ENCODE data around the gene ACLY.
"Not testable (repeated sequence)": the region's sequence is repeated elsewhere in the genome, so short reads cannot be mapped to it uniquely, and the experiment has no call there.

The ACLY gene

DNA sequence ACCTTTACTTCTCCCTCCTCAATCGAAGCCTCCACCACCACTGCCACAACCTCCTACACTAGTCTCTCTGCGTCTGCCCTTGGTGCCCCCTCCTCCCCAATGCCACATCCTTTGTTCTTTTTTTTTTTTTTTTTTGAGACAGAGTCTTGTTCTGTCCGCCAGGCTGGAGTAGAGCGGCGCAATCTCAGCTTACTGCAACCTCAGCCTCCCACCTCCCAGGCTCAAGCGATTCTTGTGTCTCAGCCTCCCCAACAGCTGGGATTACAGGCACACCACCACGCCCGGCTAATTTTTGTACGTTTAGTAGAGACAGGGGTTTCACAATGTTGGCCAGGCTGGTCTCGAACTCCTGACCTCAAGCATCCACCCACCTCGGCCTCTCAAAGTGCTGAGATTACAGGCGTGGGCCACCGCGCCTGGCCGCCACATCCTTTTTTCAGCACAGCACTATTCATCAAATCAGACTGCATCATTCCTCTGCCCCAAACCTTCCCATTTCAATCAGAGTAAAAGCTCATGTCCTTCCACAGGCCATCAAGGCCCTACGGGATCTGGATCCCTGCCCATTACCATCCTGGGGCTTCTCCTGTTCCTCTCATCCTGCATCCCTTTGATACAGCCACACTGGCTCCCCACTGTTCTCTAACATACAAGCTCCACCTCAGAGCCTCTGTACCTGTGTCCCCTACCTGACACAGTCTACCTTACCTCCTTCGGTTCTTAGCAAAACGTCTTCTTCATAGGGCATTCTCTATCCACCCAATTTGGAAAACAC is 55.5 kb downstream of the ACLY start:
- no peak for TF ChIP-seq CTCF (IDR thresholded peaks at IDR 0.05)
- DNase-seq = no peak
- Mint-ChIP-seq H3K9me3 (no peaks in the 10 kb centered on the region), H3K36me3 (ENCODE audit: low read depth) (peaks cover 21% of the 10 kb centered on the region), H3K4me1 (peaks cover 34% of the 10 kb centered on the region), H3K4me3 (no peak overlapping the region), H3K27ac (no peak overlapping the region), H3K27me3 (ENCODE audit: low read depth, poor library complexity) (peaks cover 3% of the 10 kb centered on the region)

DNA sequence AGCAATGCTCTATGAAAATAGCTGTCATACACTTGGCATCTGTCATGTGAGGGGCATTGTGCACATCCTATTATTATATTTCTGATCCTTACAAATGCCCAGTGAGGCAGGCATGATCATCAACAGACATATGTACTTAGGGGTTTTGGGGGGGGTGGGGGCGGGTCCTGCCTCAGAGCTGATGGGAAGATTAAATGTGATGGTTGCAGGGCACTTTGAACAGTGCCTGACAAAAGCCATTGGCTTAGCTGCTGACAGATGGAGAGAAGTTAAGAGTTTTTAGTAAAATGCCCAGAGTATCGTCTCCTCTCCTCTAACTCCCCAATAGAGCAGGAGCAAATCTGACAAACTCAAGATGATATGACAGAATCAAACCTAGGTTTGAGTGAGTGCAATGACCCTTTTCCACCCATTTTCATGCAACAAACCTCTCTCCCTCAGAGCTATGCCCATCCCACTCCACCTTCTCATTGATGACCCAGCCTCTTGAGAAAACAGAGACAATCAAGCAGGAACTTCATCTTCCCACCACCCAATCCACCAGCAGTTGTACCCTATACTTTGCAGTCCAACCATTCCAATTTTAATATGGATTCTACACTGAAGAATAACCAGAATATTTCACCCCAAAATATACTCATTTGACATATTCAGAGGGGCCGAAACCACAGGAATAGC is 58.4 kb downstream of the ACLY start:
- Mint-ChIP-seq H3K4me3 (no peak overlapping the region), H3K27me3 (ENCODE audit: low read depth, poor library complexity) (peaks cover 3% of the 10 kb centered on the region), H3K4me1 (peaks cover 31% of the 10 kb centered on the region), H3K36me3 (ENCODE audit: low read depth) (peaks cover 6% of the 10 kb centered on the region), H3K9me3 (no peaks in the 10 kb centered on the region), H3K27ac (peak overlapping the region; percentile 73)
- no peak for DNase-seq
- TF ChIP-seq CTCF (IDR thresholded peaks at IDR 0.05) = no peak

- not testable (repeated sequence) for H3K4me3 Mint-ChIP-seq
These were observed 67.4 kb downstream of the ACLY start for GRCh38 chr17:41851382-41851781.

DNA sequence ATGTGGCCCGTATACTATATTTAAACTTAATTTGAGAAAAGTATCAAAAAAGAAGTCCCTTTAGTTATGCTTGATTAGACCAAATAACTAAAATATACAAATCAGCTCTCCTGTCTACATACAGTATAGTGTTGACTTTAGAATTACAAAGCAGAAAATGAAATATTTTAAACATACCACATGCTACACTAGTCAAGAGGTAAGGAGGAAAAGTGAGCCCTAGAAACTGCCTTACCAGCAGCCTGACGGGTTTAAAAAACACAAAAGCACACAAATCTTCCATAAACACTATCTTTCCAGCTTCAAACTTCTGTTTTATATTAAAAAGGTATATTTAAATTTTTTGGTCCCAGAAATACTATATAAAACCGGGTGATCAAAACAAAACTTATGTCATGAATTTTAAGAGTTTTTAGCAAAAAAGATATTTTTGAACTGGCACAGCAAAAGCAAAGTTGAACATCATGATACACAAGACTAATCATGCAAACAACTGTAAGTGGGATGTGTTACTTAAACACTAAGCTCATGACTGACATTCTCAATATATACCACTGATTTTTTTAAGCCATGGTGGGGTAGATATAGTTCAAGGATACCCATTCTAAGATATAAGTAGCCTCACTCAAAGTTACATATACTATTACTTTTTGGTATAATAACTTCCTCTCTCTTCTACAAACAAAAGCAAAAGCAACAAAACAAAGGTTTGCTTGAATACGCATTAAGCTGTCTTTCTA is 69.3 kb downstream of the ACLY start:
- no peak overlapping the region for H3K27ac Mint-ChIP-seq
- peaks cover 29% of the 10 kb centered on the region for H3K4me1 Mint-ChIP-seq
- no peak for DNase-seq
- TF ChIP-seq CTCF (IDR thresholded peaks at IDR 0.05) = no peak
- H3K9me3 Mint-ChIP-seq = no peaks in the 10 kb centered on the region
- H3K4me3 Mint-ChIP-seq = no peak overlapping the region
- no peaks in the 10 kb centered on the region for H3K27me3 Mint-ChIP-seq (ENCODE audit: low read depth, poor library complexity)
- peaks cover 23% of the 10 kb centered on the region for H3K36me3 Mint-ChIP-seq (ENCODE audit: low read depth)

More at GRCh38 chr17:41851382-41851781, 67.4 kb downstream of the ACLY start:
- not testable (repeated sequence) for H3K9me3 Mint-ChIP-seq; H3K27me3 Mint-ChIP-seq (ENCODE audit: low read depth, poor library complexity); H3K27ac Mint-ChIP-seq; DNase-seq
- peaks cover 29% of the 10 kb centered on the region for H3K36me3 Mint-ChIP-seq (ENCODE audit: low read depth)
- peaks cover 29% of the 10 kb centered on the region for H3K4me1 Mint-ChIP-seq

DNA sequence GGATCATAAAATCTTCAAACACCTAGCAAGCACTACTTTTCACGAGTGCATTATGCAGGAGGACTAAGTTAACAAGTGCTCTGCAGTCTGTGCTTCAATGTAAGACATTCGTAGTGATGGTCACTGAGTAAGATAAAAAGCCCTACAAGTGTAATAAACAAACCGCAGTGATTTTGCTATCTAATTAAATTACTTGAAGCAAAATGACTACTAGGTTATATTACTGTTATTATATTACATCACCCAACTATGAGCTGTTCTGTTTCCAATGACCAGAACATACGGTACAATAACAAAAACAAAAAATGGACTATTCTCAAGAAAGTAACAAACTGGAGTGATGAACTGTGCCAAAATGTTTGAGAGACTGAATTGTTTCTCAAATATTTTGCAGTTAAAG is 70.0 kb downstream of the ACLY start:
- no peak overlapping the region for H3K27ac Mint-ChIP-seq
- H3K4me1 Mint-ChIP-seq = peaks cover 29% of the 10 kb centered on the region
- no peaks in the 10 kb centered on the region for H3K9me3 Mint-ChIP-seq
- TF ChIP-seq CTCF (IDR thresholded peaks at IDR 0.05) = no peak
- no peak overlapping the region for H3K4me3 Mint-ChIP-seq
- DNase-seq = no peak
- H3K27me3 Mint-ChIP-seq (ENCODE audit: low read depth, poor library complexity) = no peaks in the 10 kb centered on the region
- H3K36me3 Mint-ChIP-seq (ENCODE audit: low read depth) = peaks cover 17% of the 10 kb centered on the region

DNA sequence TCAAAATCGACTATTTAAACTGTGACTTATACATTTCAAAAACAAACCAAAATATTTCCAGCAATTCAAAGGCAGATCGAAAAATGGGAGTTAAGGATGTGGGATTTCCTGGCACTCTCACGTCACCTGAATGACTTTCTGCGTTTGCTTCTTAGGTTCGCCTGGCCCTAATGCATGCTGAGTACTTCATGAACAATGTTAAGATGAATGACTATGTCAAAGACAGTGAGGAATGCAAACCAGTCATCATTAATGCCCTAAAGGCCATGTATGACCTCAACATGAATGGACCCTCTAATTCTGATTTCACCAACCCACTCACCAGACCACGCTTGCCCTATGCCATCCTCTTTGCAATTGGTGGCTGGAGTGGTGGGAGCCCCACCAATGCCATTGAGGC is 73.8 kb downstream of the ACLY start:
- no peak for DNase-seq
- Mint-ChIP-seq H3K4me3 (no peak overlapping the region), H3K4me1 (peaks cover 23% of the 10 kb centered on the region), H3K27ac (no peak overlapping the region), H3K36me3 (ENCODE audit: low read depth) (peaks cover 5% of the 10 kb centered on the region), H3K9me3 (no peaks in the 10 kb centered on the region), H3K27me3 (ENCODE audit: low read depth, poor library complexity) (no peaks in the 10 kb centered on the region)
- TF ChIP-seq CTCF (IDR thresholded peaks at IDR 0.05) = no peak

DNA sequence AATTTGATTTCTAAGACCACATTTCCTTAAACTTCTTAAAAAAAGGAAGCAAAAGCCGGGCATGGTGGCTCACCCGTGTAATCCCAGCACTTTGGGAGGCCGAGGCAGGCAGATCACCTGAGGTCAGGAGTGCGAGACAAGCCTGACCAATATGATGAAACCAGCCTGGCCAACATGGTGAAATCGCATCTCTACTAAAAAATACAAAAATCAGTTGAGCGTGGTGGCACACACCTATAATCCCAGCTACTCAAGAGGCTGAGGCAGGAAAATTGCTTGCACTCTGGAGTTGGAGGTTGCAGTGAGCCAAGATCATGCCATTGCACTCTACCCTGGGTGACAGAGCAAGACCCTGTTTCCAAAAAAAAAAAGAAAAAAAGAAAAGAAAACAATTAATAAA is 78.0 kb downstream of the ACLY start:
- H3K9me3 Mint-ChIP-seq; H3K36me3 Mint-ChIP-seq (ENCODE audit: low read depth); H3K27me3 Mint-ChIP-seq (ENCODE audit: low read depth, poor library complexity); H3K4me3 Mint-ChIP-seq; H3K27ac Mint-ChIP-seq; H3K4me1 Mint-ChIP-seq; DNase-seq: not testable (repeated sequence)

GRCh38 chr17:41839448-41839847 is 79.3 kb downstream of the ACLY start:
- H3K4me3 Mint-ChIP-seq; H3K9me3 Mint-ChIP-seq; DNase-seq; H3K27me3 Mint-ChIP-seq (ENCODE audit: low read depth, poor library complexity); H3K27ac Mint-ChIP-seq; H3K36me3 Mint-ChIP-seq (ENCODE audit: low read depth): not testable (repeated sequence)
- peaks cover 16% of the 10 kb centered on the region for H3K4me1 Mint-ChIP-seq

All from nephron progenitor cell (in vitro differentiated cells).